GM21619 (cell line): ENCODE measurements around the gene RBFOX1.

ENCODE experiments used
- ATAC-seq: cut with Tn5 transposase; IDR thresholded peaks from one replicate; pipeline ENCODE4 v1.9.1; 2021; ENCODE audit not compliant: unreplicated experiment

RBFOX1 gene

DNA sequence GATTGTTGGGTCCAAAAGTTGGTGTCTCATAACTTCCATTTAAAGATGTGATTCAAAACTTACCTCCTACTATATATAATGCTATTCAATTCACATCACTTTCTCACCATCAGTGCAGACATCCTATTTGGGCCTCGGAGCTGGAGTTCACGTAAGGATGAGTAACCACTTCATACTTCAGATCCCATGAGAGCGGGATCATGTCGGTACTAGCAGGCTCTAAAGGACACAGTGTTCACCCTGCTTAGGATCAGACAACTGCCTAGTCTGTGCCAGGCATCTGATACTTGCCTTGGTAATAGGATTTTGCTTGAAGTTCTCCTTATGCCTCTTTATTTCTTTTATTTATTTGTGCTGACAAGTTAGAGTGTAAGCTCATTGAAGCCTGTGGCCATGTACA is 39.5 kb downstream of the RBFOX1 start:
- ATAC-seq = no peak

DNA sequence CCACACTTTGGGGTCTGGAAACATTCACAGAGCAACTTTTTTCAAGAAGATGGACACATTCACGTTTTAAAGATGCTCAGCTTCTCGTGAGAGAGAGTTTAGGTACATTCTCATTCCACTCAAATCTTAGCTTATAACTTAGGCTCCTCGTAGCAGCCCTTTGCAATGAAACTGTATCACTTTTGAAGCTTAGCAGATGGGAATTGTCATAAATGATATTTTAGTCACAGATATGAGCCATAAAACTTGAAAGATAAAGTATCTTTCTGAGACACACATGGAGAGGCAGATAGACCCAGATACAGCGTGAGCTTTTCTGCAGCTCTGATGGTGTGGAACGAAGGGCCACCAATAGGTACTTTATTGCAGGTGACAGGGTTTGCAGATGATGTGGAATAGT is 41.1 kb downstream of the RBFOX1 start:
- no peak for ATAC-seq

DNA sequence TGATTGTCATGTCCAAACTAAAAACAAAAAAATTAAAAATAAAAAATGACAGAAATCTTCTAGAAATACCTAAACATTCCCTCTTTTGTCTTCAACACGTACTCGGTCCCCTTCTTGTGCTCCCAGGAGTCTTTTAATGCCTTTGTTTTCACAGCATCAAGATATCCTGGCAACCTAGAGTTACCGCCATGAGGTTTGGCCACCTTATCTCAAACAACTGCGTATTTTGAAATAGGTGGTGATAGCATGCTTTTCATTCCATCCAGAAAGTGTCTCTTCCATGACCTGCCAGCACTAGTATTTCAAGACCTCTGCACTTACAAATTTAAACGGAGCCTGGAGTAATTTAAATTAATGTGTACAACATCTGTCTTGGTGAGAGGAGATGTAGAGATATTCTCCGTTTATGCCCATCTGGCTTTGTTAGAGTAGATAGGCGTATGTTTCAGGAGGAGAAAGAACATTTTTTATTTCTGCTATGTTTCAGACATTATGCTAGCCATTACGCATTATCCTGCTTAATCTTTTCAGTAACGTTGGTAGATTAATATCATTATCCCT is 42.0 kb downstream of the RBFOX1 start:
- ATAC-seq = no peak

DNA sequence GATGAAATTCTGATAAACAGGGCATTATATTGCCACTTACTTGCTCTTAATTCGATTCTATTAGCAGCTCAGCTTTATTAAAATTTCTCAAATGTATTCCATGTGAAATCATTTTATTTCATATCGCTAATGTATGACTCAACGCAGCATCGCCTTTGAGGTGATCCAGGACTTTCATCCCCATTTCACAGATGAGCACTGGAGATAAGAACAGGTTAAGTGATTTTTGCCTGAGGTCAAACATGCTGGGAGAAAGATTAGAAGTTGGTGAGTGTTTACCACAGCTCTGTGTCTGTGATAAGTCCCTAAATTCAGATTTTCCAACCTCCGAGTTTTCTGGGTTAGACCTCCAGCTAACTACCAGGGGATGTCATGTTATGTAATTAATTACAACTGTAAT is 43.6 kb downstream of the RBFOX1 start:
- no peak for ATAC-seq

DNA sequence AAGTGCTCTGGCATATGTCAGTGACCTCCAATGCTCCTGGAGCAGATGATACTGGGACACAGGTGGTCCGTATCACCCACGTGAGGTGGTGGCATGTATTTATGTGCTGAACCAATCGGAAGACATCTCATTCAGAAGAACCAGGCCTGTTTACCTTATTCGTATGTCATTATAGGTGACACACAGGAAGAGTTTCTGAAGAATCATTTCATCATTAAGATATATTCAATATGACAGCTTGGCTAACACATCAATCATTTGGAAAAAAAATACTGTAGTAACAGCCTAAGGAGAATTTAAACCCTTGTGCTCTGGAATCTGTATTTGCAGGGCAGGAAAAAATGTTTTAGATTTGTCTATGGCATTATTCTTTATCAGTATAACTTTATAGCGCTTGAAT is 44.6 kb downstream of the RBFOX1 start:
- no peak for ATAC-seq

DNA sequence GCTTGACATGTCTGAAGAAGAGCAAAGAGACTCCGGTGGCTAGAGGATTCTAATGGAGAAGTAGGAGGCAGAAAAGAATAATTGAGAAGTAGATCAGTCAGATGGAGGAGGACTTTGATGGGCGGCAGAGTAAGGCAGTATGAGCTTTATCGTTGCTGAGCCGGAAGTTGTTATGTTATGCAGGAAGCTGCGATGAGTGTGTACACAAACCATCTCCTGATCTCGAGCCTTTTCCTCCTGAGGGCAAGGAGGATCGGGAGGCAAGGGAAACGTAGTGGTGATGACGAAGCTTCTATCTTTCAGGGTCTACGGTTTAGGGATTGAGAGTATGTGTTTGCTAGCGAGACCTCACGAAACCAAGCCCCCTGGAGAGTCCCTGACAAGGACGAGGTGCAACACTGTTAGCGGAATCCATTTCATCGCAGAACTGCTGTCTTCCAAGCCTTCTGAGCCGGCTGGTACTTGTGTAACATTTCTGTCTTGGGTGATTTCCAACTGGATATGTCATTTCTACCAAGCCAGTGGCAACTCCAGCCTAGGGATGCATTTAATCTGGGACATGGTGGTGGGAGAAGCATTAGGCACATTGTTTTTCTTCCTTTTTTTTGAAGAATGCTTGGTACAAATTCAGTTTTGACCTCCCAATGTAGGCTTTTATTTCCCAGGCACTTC is 45.5 kb downstream of the RBFOX1 start:
- no peak for ATAC-seq

DNA sequence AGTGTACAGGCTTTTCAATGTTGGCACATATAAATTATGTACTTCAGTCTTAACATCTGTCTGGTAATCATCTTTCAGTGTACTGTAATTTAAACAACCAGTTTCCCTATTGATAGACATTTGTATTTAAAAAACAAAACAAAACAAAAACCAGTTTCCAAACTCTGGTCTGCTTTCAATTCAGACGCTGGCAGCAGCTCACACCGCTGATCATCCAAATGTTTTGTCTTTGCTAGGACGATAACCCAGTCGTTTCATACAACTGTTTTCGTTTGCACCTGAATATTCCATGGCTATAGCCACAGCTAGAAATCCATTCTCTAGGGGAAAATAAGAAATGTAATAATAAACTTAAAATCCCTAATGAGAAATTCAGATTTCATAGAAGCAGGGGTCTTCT is 47.8 kb downstream of the RBFOX1 start:
- ATAC-seq = no peak

DNA sequence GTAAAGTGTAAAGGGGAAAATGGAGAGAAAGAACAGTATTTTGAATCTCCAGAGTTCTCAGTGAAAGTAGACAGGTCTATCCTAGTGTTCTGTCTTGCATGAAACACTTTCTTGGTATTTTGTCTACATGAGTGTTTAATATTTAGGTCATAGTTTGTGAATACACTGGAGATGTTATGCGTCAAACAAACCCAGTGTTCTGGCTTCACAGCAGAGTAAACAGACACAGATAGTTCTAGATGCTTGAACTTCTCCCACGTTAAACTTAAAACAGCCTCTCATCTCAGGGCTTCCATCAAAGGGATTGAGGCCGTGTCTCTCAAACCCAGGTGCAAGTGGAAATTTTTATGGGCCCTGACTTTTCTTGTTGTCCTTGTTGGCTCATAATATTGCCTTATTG is 48.3 kb downstream of the RBFOX1 start:
- ATAC-seq = no peak

DNA sequence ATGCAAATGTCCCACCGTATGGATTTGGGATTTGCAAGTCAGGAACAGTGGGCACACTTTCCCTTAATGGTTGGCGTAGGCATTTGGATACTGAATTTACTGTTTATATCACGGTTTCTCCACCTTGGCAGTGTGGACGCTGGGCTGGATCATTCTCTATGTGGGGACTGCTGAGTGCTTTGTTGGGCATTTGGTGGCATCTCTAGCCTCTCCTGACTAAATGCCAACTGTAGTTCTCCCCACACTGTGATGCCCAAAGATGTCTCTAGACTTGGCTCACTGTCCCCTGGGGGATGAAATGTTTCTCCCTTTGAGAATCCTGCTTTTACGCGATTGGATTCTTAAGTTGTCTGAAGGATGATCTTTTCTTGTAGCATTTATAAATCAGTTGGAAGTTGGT is 49.0 kb downstream of the RBFOX1 start:
- ATAC-seq = no peak

DNA sequence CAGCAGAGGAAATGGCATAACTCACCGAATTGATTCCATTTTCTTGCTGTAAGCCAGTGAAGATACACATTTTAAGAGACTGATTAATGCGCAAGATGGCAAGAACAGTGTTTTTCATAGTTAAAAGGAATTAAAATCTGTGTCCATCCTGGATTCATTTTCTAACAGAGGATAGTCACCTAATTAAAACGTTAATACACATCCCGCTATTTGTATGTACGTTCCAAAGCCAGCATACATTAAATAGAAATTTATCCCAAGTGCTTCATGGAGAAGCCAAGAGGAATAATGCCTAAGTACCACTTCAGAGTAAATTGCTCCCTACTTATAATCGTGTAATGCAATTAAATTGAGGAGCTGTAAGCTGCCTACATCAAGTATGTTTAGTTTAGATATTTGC is 49.9 kb downstream of the RBFOX1 start:
- ATAC-seq = no peak

DNA sequence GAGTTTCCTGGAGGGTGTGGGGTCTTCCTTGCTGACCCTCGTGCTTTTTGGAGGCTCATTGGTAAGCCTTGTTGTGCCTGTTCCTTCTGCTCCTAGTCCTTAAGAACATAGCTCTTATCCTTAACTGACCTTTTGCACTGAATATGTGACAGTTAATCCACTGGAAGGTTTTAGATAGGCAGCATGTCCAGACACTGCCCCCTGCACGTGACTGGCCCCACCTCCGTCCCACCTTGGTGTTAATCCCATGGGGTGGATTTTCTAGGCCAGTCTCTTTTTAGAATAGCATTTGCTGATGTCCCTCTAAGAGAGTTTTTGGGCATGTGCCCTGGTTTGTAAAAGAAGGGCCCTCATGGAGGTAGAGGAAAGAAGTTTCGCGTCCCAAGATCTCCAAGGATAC is 58.3 kb downstream of the RBFOX1 start:
- ATAC-seq = no peak

DNA sequence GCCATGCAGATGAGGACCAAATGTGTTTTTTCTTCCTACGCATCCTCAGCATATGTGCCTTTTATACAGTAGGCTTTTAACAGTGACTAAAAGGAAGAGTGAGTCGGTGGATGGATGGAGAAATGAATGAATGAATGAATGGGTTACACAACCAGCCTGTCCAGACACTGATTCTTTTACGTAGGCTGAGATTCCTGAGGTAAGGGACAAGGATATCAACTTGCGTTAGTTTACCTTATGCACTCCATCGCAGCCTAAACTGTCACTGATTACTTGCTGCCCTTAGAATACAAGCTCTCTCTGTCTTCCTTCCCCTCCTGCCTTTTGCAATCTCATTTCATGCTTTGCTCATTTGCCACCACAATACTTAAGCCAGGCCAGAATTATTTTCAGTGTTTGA is 59.0 kb downstream of the RBFOX1 start:
- no peak for ATAC-seq

DNA sequence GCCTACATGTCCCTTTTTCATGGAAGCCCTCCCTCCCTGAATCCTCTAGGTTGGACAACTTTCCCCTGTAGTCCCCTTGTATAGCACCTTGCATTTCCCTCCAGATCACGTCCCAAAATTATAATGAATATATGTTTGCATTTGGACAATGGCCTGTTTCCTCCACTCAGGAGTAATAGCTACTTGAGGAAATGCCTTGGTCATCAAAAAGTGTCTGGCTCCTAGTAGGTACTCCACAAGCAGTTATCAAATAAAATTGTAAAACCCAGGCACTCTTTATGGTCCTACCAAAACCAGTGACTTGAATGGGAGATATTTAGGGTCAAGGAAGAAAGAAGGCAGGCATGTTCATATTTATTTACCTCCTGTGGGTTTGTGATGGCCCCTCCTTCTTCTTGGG is 59.6 kb downstream of the RBFOX1 start:
- ATAC-seq = no peak

DNA sequence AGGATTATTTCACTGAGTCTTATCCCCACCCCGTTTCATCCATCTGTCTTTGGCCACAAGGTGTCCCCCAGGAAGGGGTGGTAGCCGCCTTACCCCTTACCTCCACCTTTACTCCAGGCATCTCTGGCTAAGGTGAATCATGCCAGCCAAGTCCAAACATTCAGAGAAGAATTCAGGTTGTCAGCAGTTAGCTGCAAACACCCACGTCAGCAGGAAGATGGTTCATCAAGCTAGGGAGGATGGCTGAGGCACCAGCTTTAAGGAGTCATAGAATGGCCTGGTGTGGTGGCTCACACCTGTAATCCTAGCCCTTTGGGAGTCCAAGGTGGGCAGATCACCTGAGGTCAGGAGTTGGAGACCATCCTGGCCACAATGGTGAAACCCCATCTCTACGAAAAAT is 61.0 kb downstream of the RBFOX1 start:
- no peak for ATAC-seq

DNA sequence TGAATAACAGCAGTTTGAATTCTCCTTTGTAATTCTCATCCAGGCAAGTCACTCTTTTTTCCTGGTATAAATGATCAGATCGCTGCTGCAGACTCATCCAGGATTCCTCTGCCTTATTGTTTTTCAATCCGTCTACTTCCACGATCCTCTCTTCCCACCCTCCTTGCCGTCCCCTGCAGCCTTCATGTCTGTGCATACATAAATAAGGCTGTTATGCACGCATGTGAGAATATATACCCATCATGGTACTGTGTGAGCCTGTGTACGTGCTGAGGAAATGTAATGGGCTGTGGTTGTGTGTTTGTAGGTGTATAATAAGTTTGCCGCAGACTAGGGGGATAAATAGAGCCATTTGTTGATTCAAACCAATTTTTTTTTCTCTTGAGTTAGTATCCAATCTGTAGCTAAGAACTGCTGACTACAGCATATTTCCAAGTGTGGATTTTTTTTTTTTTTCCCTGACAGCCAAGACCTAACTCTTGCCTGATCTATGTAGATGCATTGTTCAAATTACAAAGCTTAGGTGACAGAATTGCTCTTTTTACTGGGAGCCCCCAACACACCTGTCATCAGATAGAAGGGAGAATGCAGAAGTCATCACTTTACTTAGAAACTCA is 62.2 kb downstream of the RBFOX1 start:
- no peak for ATAC-seq

DNA sequence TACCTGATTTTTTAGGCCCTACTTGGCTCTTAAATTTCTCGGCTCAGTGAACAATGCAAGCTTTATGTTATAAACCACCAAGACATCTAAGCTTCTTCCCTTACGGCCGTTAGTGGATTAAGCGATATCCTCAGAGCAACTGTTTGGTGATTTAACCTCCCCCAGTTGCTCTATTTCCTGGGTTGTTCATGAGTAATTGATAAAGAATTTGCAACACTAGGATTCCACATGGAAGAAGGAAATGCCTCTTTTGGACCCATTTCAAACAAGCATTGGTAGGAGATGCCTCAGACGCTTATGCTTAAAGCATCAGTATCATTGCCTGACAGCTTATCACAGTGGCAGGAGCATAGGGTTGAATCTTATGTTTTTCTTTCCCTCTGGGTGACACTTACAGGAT is 65.3 kb downstream of the RBFOX1 start:
- ATAC-seq = no peak

DNA sequence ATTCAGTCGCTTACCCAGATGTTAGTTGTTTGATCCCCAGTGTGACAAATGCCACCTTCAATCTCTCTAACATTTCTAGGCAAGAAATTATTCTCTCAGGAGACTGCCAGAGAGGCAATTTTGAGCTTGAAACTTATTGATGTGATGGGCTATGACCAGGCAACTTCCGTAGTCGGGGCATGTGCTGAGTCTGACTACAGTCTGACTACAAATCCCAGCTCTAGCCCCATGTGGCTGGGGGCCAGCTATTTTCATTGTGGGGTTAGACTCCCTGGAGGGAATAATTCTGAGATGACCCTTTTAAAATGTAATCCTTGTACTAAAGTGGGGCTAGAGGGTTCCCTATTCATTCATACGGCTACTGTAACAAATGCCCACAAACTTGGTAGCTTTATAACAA is 65.9 kb downstream of the RBFOX1 start:
- no peak for ATAC-seq

DNA sequence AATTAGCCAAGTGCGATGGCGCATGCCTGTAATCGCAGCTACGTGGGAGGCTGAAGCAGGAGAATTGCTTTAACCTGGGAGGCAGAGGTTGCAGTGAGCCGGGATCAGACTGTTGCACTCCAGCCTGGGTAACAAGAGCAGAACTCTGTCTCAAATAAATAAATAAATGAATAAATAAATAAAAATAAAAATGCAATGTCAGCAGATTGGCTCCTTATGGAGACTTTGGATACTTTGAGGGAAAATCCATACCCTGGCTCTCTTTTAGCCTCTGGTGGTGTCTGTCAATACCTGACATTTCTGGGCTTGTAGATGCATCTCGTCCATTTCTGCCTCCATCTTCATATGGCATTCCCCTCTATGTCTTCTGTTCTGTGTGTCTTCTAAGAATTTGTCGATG is 66.7 kb downstream of the RBFOX1 start:
- no peak for ATAC-seq

DNA sequence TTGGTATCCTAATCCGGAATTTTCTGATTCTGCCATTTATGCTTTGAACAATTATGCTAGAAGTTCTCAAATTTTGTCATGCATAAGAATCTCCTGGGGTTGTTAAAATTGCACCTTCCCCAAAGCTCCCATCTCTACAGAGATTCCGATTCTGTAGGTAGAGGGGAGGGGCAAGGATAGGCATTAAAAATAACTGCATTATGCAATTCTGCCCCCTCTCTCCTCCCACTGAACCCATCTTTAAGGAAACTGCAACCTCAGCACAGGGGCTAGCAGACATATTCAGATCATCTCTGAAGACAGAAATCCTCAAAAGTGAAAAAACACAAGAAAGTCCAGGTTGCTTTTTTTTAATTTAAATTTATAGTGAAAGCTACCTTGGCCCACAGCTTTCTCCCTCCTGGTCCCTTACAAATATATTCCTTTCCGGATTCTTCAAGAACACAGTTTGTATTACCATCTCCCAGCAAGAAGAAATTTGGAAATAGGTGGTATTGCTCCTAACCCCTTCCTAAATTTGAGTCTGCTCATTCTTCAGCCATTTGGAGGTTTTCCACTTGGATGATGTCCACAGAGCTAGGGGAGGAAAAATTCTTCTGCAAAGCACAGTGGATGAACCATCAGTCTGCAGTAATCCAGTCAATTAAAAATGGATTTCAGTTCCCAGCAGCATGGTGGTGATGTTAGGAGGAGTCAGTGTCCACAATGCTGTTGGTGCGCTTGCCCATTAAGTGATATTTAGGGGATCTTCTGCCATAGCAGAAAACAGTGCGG is 67.7 kb downstream of the RBFOX1 start:
- ATAC-seq = no peak

DNA sequence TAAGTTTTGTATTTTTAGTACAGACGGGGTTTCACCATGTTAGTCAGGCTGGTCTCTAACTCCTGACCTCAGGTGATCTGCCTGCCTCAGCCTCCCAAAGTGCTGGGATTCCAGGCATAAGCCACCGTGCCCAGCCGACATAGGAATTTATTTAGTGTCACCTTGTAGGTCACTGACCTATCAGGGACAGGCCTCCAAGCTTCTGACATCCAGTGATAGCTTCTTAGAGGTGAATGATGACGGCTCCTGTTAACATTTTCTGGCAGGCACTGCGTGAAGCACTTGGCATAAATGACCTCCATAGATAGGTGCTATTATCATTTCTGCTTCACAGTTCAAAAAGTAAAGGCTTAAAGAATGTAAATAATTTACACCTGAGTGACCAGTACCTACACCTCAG is 71.6 kb downstream of the RBFOX1 start:
- no peak for ATAC-seq

DNA sequence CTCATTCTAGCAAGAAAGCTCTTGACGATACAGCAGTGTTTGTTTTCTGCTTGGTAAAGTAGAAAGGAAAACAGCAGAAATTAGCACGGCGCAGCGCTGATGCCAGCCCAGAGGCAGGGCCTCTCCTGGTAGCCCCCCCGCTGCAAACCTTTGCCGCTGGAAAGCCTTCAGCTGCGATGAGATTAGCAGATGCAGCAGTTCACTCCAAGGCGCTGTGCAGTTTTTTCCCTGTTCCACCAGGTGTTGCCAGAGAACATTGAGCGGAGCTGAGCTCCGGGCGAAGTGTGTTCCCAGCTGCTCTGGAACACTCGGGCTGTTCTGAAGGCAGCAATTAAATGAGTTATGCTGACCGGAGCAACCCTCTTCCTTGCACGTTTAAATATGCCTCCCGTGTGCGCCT is 72.5 kb downstream of the RBFOX1 start:
- no peak for ATAC-seq

DNA sequence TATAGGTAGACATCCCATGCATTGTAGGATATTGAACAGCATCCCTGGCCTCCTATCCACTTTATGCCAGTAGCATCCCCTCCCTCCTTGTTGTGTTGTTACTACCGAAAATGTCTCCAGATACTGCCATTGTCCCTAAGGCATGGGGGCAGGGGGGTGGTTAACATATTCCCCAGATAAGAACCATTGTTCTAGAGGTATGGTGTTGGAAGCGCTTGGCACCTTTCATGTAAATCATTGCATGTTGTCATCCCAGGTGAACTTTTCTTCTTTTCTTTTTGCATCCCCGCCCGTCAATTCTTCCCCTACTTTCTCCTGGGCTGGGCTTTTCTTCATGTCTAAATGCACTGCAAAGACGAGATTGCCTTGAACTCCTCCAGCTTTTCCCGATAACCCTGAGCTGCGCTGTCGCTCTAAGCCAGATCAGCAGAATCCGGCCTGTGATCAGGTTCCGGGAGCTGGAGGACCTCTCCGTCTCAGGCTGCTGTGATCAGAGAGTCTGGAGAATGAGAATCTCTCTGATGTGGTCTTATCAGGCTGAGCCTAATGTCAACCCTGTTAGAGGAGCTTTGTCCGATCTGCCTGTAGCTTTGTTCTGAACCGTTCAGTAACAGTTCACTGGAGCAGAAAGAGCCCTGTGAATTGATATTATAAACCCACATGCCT is 76.2 kb downstream of the RBFOX1 start:
- ATAC-seq = no peak
